ENCODE results near the gene ACKR2. TPM values are rescaled to one million over a fixed set of nuclear protein-coding genes. Genes with fewer than 3 reads are reported as not detected.

The ACKR2 gene
- total RNA-seq, 2 experiments from 2014 or later: 2.3 to 2.6 TPM

GRCh38 chr3:42864321-42864950 is 55.2 kb downstream of the ACKR2 start:
- Mint-ChIP-seq H3K4me3 (no peak overlapping the region), H3K27ac (no peak overlapping the region), H3K27me3 (peaks cover 35% of the 10 kb centered on the region), H3K9me3 (ENCODE audit: low read depth) (no peaks in the 10 kb centered on the region), H3K4me1 (no peaks in the 10 kb centered on the region), H3K36me3 (no peaks in the 10 kb centered on the region)
- CTCF ChIA-PET: no interaction called here
- ATAC-seq: no peak
- peak; percentile 36 for DNase-seq

GRCh38 chr3:42865256-42865655 is 56.0 kb downstream of the ACKR2 start:
- no peak for ATAC-seq
- H3K36me3 Mint-ChIP-seq: no peaks in the 10 kb centered on the region
- H3K4me1 Mint-ChIP-seq: no peaks in the 10 kb centered on the region
- H3K9me3 Mint-ChIP-seq (ENCODE audit: low read depth): no peaks in the 10 kb centered on the region
- peak; percentile 12 for DNase-seq
- H3K27me3 Mint-ChIP-seq: peaks cover 29% of the 10 kb centered on the region
- H3K27ac Mint-ChIP-seq: no peak overlapping the region
- H3K4me3 Mint-ChIP-seq: no peak overlapping the region
- CTCF ChIA-PET: no interaction called here

- CTCF ChIA-PET: no interaction called here
- no peaks in the 10 kb centered on the region for H3K9me3 Mint-ChIP-seq (ENCODE audit: low read depth)
- H3K4me3 Mint-ChIP-seq: no peak overlapping the region
These were observed 57.9 kb downstream of the ACKR2 start for GRCh38 chr3:42867138-42867537.

GRCh38 chr3:42868841-42869240 is 59.6 kb downstream of the ACKR2 start:
- H3K27me3 Mint-ChIP-seq: peaks cover 3% of the 10 kb centered on the region
- H3K36me3 Mint-ChIP-seq: no peaks in the 10 kb centered on the region
- H3K4me1 Mint-ChIP-seq: no peaks in the 10 kb centered on the region
- H3K4me3 Mint-ChIP-seq: no peak overlapping the region
- DNase-seq (no peak), ATAC-seq (no peak)
- CTCF ChIA-PET: interaction anchor here (1.1 to 1.5 kb wide), 3 partner anchors 13 to 38 kb away, joined by 4 to 6 read pairs (median 4); no protein-coding TSS in a partner anchor
- no peak overlapping the region for H3K27ac Mint-ChIP-seq
- H3K9me3 Mint-ChIP-seq (ENCODE audit: low read depth): no peaks in the 10 kb centered on the region

More at GRCh38 chr3:42867138-42867537, 57.9 kb downstream of the ACKR2 start:
- ATAC-seq: no peak
- DNase-seq: no peak
- no peaks in the 10 kb centered on the region for H3K36me3 Mint-ChIP-seq
- H3K4me1 Mint-ChIP-seq: no peaks in the 10 kb centered on the region
- no peak overlapping the region for H3K27ac Mint-ChIP-seq
- peaks cover 11% of the 10 kb centered on the region for H3K27me3 Mint-ChIP-seq

- H3K4me1 Mint-ChIP-seq: no peaks in the 10 kb centered on the region
- no peak for DNase-seq
- ATAC-seq: no peak
- no peak overlapping the region for H3K27ac Mint-ChIP-seq
- H3K4me3 Mint-ChIP-seq: no peak overlapping the region
- CTCF ChIA-PET: no interaction called here
- H3K27me3 Mint-ChIP-seq: peaks cover 3% of the 10 kb centered on the region
- no peaks in the 10 kb centered on the region for H3K36me3 Mint-ChIP-seq
- H3K9me3 Mint-ChIP-seq (ENCODE audit: low read depth): no peaks in the 10 kb centered on the region
These were observed 62.4 kb downstream of the ACKR2 start for GRCh38 chr3:42871592-42872196.

- H3K9me3 Mint-ChIP-seq (ENCODE audit: low read depth): no peaks in the 10 kb centered on the region
- DNase-seq (no peak), ATAC-seq (no peak)
- CTCF ChIA-PET: no interaction called here
- H3K4me3 Mint-ChIP-seq: no peak overlapping the region
- H3K36me3 Mint-ChIP-seq: no peaks in the 10 kb centered on the region
- H3K27ac Mint-ChIP-seq: no peak overlapping the region
- peaks cover 6% of the 10 kb centered on the region for H3K27me3 Mint-ChIP-seq
- H3K4me1 Mint-ChIP-seq: no peaks in the 10 kb centered on the region
These were observed 63.5 kb downstream of the ACKR2 start for GRCh38 chr3:42872718-42873117.

GRCh38 chr3:42873221-42873982 is 64.2 kb downstream of the ACKR2 start:
- DNase-seq (no peak), ATAC-seq (no peak)
- Mint-ChIP-seq H3K9me3 (ENCODE audit: low read depth) (no peaks in the 10 kb centered on the region), H3K4me3 (no peak overlapping the region), H3K36me3 (no peaks in the 10 kb centered on the region), H3K27me3 (peaks cover 6% of the 10 kb centered on the region), H3K4me1 (no peaks in the 10 kb centered on the region), H3K27ac (no peak overlapping the region)
- CTCF ChIA-PET: interaction anchor here (1.2 kb wide), 2 partner anchors 43 to 73 kb away, joined by 3 to 6 read pairs; no protein-coding TSS in a partner anchor

GRCh38 chr3:42874749-42875148 is 65.5 kb downstream of the ACKR2 start:
- Mint-ChIP-seq H3K4me3 (no peak overlapping the region), H3K4me1 (no peaks in the 10 kb centered on the region), H3K27ac (no peak overlapping the region), H3K27me3 (peaks cover 13% of the 10 kb centered on the region), H3K9me3 (ENCODE audit: low read depth) (no peaks in the 10 kb centered on the region), H3K36me3 (no peaks in the 10 kb centered on the region)
- DNase-seq (no peak), ATAC-seq (no peak)
- CTCF ChIA-PET: interaction anchor here (1.2 kb wide), 2 partner anchors 44 to 74 kb away, joined by 3 to 6 read pairs; no protein-coding TSS in a partner anchor

GRCh38 chr3:42875325-42876151 is 66.3 kb downstream of the ACKR2 start, which contains the start of gene CYP8B1:
TSS of gene CYP8B1 (minus strand) at chr3:42875879. CDS start at chr3:42875816, 63 bp downstream.
- Mint-ChIP-seq H3K27me3 (peaks cover 14% of the 10 kb centered on the region), H3K4me1 (no peaks in the 10 kb centered on the region), H3K27ac (no peak within 1 kb of the TSS), H3K9me3 (ENCODE audit: low read depth) (no peaks in the 10 kb centered on the region), H3K36me3 (no peaks in the 10 kb centered on the region), H3K4me3 (no peak within 1 kb of the TSS)
- DNase-seq: no peak
- CTCF ChIA-PET: interaction anchor here (1.2 kb wide), 1 partner anchor 96 kb away, joined by 4 read pairs; no protein-coding TSS in a partner anchor
- ATAC-seq: no peak

- CTCF ChIA-PET: interaction anchor here (1.2 kb wide), 1 partner anchor 97 kb away, joined by 4 read pairs; no protein-coding TSS in a partner anchor
- peaks cover 4% of the 10 kb centered on the region for H3K4me1 Mint-ChIP-seq
- ATAC-seq (no peak), DNase-seq (no peak)
- H3K27me3 Mint-ChIP-seq: peaks cover 14% of the 10 kb centered on the region
- H3K36me3 Mint-ChIP-seq: no peaks in the 10 kb centered on the region
- no peaks in the 10 kb centered on the region for H3K9me3 Mint-ChIP-seq (ENCODE audit: low read depth)
- no peak overlapping the region for H3K27ac Mint-ChIP-seq
- H3K4me3 Mint-ChIP-seq: no peak overlapping the region
These were observed 67.2 kb downstream of the ACKR2 start for GRCh38 chr3:42876401-42876800.

- no peak overlapping the region for H3K4me3 Mint-ChIP-seq
- H3K4me1 Mint-ChIP-seq: peaks cover 6% of the 10 kb centered on the region
- CTCF ChIA-PET: interaction anchor here (2.7 kb wide), 1 partner anchor 46 kb away, joined by 26 read pairs; no protein-coding TSS in a partner anchor
- H3K36me3 Mint-ChIP-seq: no peaks in the 10 kb centered on the region
- no peaks in the 10 kb centered on the region for H3K9me3 Mint-ChIP-seq (ENCODE audit: low read depth)
- no peak overlapping the region for H3K27ac Mint-ChIP-seq
- H3K27me3 Mint-ChIP-seq: peaks cover 14% of the 10 kb centered on the region
- no peak for ATAC-seq
- DNase-seq: no peak
These were observed 67.9 kb downstream of the ACKR2 start for GRCh38 chr3:42876940-42877720.

GRCh38 chr3:42877881-42878280 is 68.6 kb downstream of the ACKR2 start:
- no peaks in the 10 kb centered on the region for H3K9me3 Mint-ChIP-seq (ENCODE audit: low read depth)
- no peaks in the 10 kb centered on the region for H3K36me3 Mint-ChIP-seq
- H3K4me1 Mint-ChIP-seq: peaks cover 6% of the 10 kb centered on the region
- DNase-seq: no peak
- CTCF ChIA-PET: interaction anchor here (1.1 to 2.7 kb wide), 4 partner anchors 38 to 98 kb away, joined by 3 to 26 read pairs (median 6); no protein-coding TSS in a partner anchor
- no peak for ATAC-seq
- peaks cover 11% of the 10 kb centered on the region for H3K27me3 Mint-ChIP-seq
- no peak overlapping the region for H3K27ac Mint-ChIP-seq
- no peak overlapping the region for H3K4me3 Mint-ChIP-seq
